CD4-positive, alpha-beta T cell (primary cell): ENCODE results near the gene LLGL2. TPM values are rescaled to one million over a fixed set of nuclear protein-coding genes. Genes with fewer than 3 reads are reported as not detected.

Experiments
- ATAC-seq: fragments of 200-7000 bp; cut with Tn5 transposase; one replicate; pipeline ENCODE4 v1.10.0; 2022; ENCODE audit warnings: mild to moderate bottlenecking; ENCODE audit not compliant: poor library complexity
- CTCF ChIA-PET: fragments of 350-600 bp; sonication (Branson Sonifier 250); formaldehyde crosslinking; loops from one replicate; lab custom pipeline; 2021; ENCODE audit warnings: antibody characterized with exemption, inconsistent platforms; lab: Charles Lee
- POLR2A ChIA-PET: fragments of 350-600 bp; sonication (Branson Sonifier 250); formaldehyde crosslinking; loops from one replicate; lab custom pipeline; 2021; ENCODE audit warnings: antibody characterized with exemption, inconsistent platforms; lab: Charles Lee
- DNase-seq, 14 experiments: peaks; one replicate each; pipeline ENCODE4 v3.0.0-alpha.2; 2013 to 2020; ENCODE audit warnings: mixed read lengths in 2 of 14
- H3K27ac ChIP-seq, 2 donors: one replicate each; pipeline versions ENCODE4 v1.5.1 to v1.7.0; 2013; ENCODE audit warnings: low read length in 2 of 2, low read depth in 1 of 2, mild to moderate bottlenecking in 1 of 2
- H3K27me3 ChIP-seq, 2 experiments: 1 replicate in 1 of 2; 2 replicates in 1 of 2; pipeline versions ENCODE4 v1.6.1 to v1.7.0; 2013; ENCODE audit warnings: low read length in 2 of 2, control low read depth in 1 of 2, mild to moderate bottlenecking in 1 of 2, moderate library complexity in 1 of 2; ENCODE audit not compliant: insufficient read depth in 2 of 2, control insufficient read depth in 1 of 2
- H3K36me3 ChIP-seq: one replicate; pipeline ENCODE4 v1.6.1; 2013; ENCODE audit warnings: low read length, control low read depth; ENCODE audit not compliant: insufficient read depth
- H3K4me1 ChIP-seq: one replicate; pipeline ENCODE4 v1.6.1; 2013; ENCODE audit warnings: low read length, control low read depth; ENCODE audit not compliant: insufficient read depth
- H3K4me3 ChIP-seq: one replicate; pipeline ENCODE4 v1.5.1; 2013; ENCODE audit warnings: mild to moderate bottlenecking, low read length, moderate library complexity
- H3K9me3 ChIP-seq, 2 experiments: 1 replicate in 1 of 2; 2 replicates in 1 of 2; pipeline versions ENCODE4 v1.6.1 to v1.7.0; 2013; ENCODE audit warnings: low read length in 2 of 2, mild to moderate bottlenecking in 2 of 2, control low read depth in 1 of 2, moderate library complexity in 1 of 2; ENCODE audit not compliant: control insufficient read depth in 1 of 2, insufficient read depth in 1 of 2
- H3K27ac Mint-ChIP-seq: one replicate; pipeline ENCODE4 v1.8.0; 2020; ENCODE audit warnings: mixed read lengths
- H3K27me3 Mint-ChIP-seq: one replicate; pipeline ENCODE4 v1.8.0; 2021; ENCODE audit warnings: mixed read lengths
- H3K36me3 Mint-ChIP-seq: one replicate; pipeline ENCODE4 v1.8.0; 2021; ENCODE audit warnings: low read depth, mixed read lengths
- H3K4me1 Mint-ChIP-seq: one replicate; pipeline ENCODE4 v1.8.0; 2021; ENCODE audit warnings: low read depth, mixed read lengths
- H3K4me3 Mint-ChIP-seq: one replicate; pipeline ENCODE4 v1.8.0; 2020; ENCODE audit warnings: mild to moderate bottlenecking, mixed read lengths
- H3K9me3 Mint-ChIP-seq: one replicate; pipeline ENCODE4 v1.8.0; 2020; ENCODE audit warnings: mixed read lengths
- CTCF ChIP-seq: fragments of 200-600 bp; IDR thresholded peaks from one replicate; pipeline ENCODE4 v1.8.0; 2022; ENCODE audit warnings: antibody characterized with exemption, mild to moderate bottlenecking
- intact Hi-C, 2 experiments: fragments of 100-400 bp; cut with DNase I in 1 of 2; cut with micrococcal nuclease in 1 of 2; formaldehyde crosslinking; loops; one replicate each; pipeline versions ENCODE4 v1.15.1 to v1.9.0; 2023 to 2025; cut with DNase I, micrococcal nuclease
- total RNA-seq, 174 experiments: library from RNA in 2 of 174; stranded (reverse) in 2 of 174; gene quantifications; one replicate each; pipeline ENCODE4 v1.2.3 and lab custom pipeline; 2021 to 2026

The LLGL2 gene
- total RNA-seq, 2 experiments from 2014 or later = 31.2 to 34.2 TPM

- H3K9me3 Mint-ChIP-seq = no peaks in the 10 kb centered on the region
- H3K27me3 Mint-ChIP-seq = no peaks in the 10 kb centered on the region
- H3K4me3 Mint-ChIP-seq = no peak overlapping the region
- no peak for ATAC-seq
- peaks cover 49% of the 10 kb centered on the region for H3K36me3 ChIP-seq
- peaks cover 30% of the 10 kb centered on the region for H3K4me1 ChIP-seq
- H3K27ac ChIP-seq = no peak overlapping the region
- H3K4me3 ChIP-seq = no peak overlapping the region
- H3K27me3 ChIP-seq = no peaks in the 10 kb centered on the region
- peaks cover 22% of the 10 kb centered on the region for H3K4me1 Mint-ChIP-seq
- ChIA-PET CTCF (no interaction called here), POLR2A (no interaction called here)
- peaks cover 47% of the 10 kb centered on the region for H3K36me3 Mint-ChIP-seq
- TF ChIP-seq CTCF = no peak
- no peak for DNase-seq
- no peaks in the 10 kb centered on the region for H3K9me3 ChIP-seq
- intact Hi-C loops = no loop called here
- no peak overlapping the region for H3K27ac Mint-ChIP-seq
These were observed 35.2 kb upstream of the LLGL2 start for GRCh38 chr17:75490173-75490743.

- Histone ChIP-seq H3K4me3 (no peak overlapping the region), H3K4me1 (peaks cover 26% of the 10 kb centered on the region), H3K9me3 (no peaks in the 10 kb centered on the region), H3K27ac (no peak overlapping the region), H3K36me3 (peaks cover 53% of the 10 kb centered on the region), H3K27me3 (no peaks in the 10 kb centered on the region)
- no peaks in the 10 kb centered on the region for H3K9me3 Mint-ChIP-seq
- no peaks in the 10 kb centered on the region for H3K27me3 Mint-ChIP-seq
- ATAC-seq (no peak), DNase-seq (no peak)
- ChIA-PET POLR2A (no interaction called here), CTCF (no interaction called here)
- intact Hi-C loops = no loop called here
- peaks cover 20% of the 10 kb centered on the region for H3K4me1 Mint-ChIP-seq
- no peak overlapping the region for H3K27ac Mint-ChIP-seq
- TF ChIP-seq CTCF = no peak
- H3K4me3 Mint-ChIP-seq = no peak overlapping the region
- H3K36me3 Mint-ChIP-seq = peaks cover 55% of the 10 kb centered on the region
These were observed 34.4 kb upstream of the LLGL2 start for GRCh38 chr17:75490953-75491649.

- H3K4me3 ChIP-seq = no peak overlapping the region
- H3K4me1 Mint-ChIP-seq = peaks cover 14% of the 10 kb centered on the region
- H3K27ac ChIP-seq = no peak overlapping the region
- H3K36me3 ChIP-seq = peaks cover 53% of the 10 kb centered on the region
- no peak overlapping the region for H3K27ac Mint-ChIP-seq
- no peaks in the 10 kb centered on the region for H3K27me3 Mint-ChIP-seq
- ATAC-seq = no peak
- peaks cover 20% of the 10 kb centered on the region for H3K4me1 ChIP-seq
- no peak for TF ChIP-seq CTCF
- no peaks in the 10 kb centered on the region for H3K9me3 Mint-ChIP-seq
- ChIA-PET POLR2A (no interaction called here), CTCF (no interaction called here)
- H3K36me3 Mint-ChIP-seq = peaks cover 51% of the 10 kb centered on the region
- H3K27me3 ChIP-seq = no peaks in the 10 kb centered on the region
- H3K9me3 ChIP-seq = no peaks in the 10 kb centered on the region
- intact Hi-C loops = no loop called here
- DNase-seq = no peak
- H3K4me3 Mint-ChIP-seq = no peak overlapping the region
These were observed 33.8 kb upstream of the LLGL2 start for GRCh38 chr17:75491680-75492079.
